ENCODE data around the gene BATF.

GRCh38 chr14:75543786-75544185 lies 21.5 kb downstream of the BATF start:
- TF ChIP-seq CTCF (conservative IDR thresholded peaks at IDR 0.05) (no peak), EZH2 (IDR thresholded peaks at IDR 0.05; ENCODE audit: low read depth) (no peak)
